Parathyroid adenoma (tissue), 2 donors: ENCODE results near the gene SLC37A4.

Experiments used
- H2AFZ ChIP-seq: fragments of 300-600 bp; sonication (generic); one replicate; pipeline ENCODE4 v1.7.0; 2017; ENCODE audit warnings: antibody characterized with exemption, mild to moderate bottlenecking
- H3K27ac ChIP-seq: fragments of 300-600 bp; sonication (generic); one replicate; pipeline ENCODE4 v1.7.0; 2017
- H3K27me3 ChIP-seq: fragments of 300-600 bp; sonication (generic); one replicate; pipeline ENCODE4 v1.7.0; 2017; ENCODE audit warnings: low read length; ENCODE audit not compliant: control insufficient read depth, insufficient read depth
- H3K36me3 ChIP-seq: fragments of 300-600 bp; sonication (generic); one replicate; pipeline ENCODE4 v1.7.0; 2017; ENCODE audit warnings: low read length; ENCODE audit not compliant: control insufficient read depth, insufficient read depth
- H3K4me1 ChIP-seq: fragments of 300-600 bp; sonication (generic); one replicate; pipeline ENCODE4 v1.7.0; 2017; ENCODE audit warnings: control low read depth
- H3K4me2 ChIP-seq: fragments of 300-600 bp; sonication (generic); one replicate; pipeline ENCODE4 v1.7.0; 2017; ENCODE audit warnings: low read length
- H3K4me3 ChIP-seq: fragments of 300-600 bp; sonication (generic); one replicate; pipeline ENCODE4 v1.7.0; 2017; ENCODE audit warnings: low read depth, low read length
- H3K79me2 ChIP-seq: fragments of 300-600 bp; sonication (generic); one replicate; pipeline ENCODE4 v1.7.0; 2017; ENCODE audit warnings: control low read depth
- H3K9ac ChIP-seq: fragments of 300-600 bp; sonication (generic); one replicate; pipeline ENCODE4 v1.7.0; 2017; ENCODE audit warnings: mild to moderate bottlenecking
- H3K9me3 ChIP-seq: fragments of 300-600 bp; sonication (generic); one replicate; pipeline ENCODE4 v1.7.0; 2017; ENCODE audit warnings: low read length; ENCODE audit not compliant: control insufficient read depth
- CTCF ChIP-seq: fragments of 300-600 bp; sonication (generic); IDR thresholded peaks from one replicate; pipeline ENCODE4 v1.7.0; 2017; ENCODE audit warnings: antibody characterized with exemption, mild to moderate bottlenecking
- donor health status: primary hyperparathyroidism.

SLC37A4 gene

GRCh38 chr11:119030329-119031047 is at the start of gene SLC37A4:
Gene SLC37A4, minus strand, starts transcription at chr11:119030877.
- no peaks in the 10 kb centered on the region for H3K79me2 ChIP-seq
- H3K4me2 ChIP-seq = peak within 1 kb of the TSS; percentile 91
- no peak for TF ChIP-seq CTCF
- H3K9me3 ChIP-seq = no peaks in the 10 kb centered on the region
- peaks cover 2% of the 10 kb centered on the region for H3K4me1 ChIP-seq
- peak within 1 kb of the TSS; percentile 92 for H2AFZ ChIP-seq
- H3K9ac ChIP-seq = peak within 1 kb of the TSS; percentile 28
- no peaks in the 10 kb centered on the region for H3K36me3 ChIP-seq
- peak within 1 kb of the TSS; percentile 65 for H3K27ac ChIP-seq
- H3K4me3 ChIP-seq = peak within 1 kb of the TSS; percentile 80
- H3K27me3 ChIP-seq = no peaks in the 10 kb centered on the region

GRCh38 chr11:119078675-119079420 is 48.2 kb upstream of the SLC37A4 start:
- H3K9ac ChIP-seq = no peak overlapping the region
- no peaks in the 10 kb centered on the region for H3K4me1 ChIP-seq
- H3K36me3 ChIP-seq = no peaks in the 10 kb centered on the region
- no peaks in the 10 kb centered on the region for H3K9me3 ChIP-seq
- no peak for TF ChIP-seq CTCF
- no peak overlapping the region for H3K27ac ChIP-seq
- H2AFZ ChIP-seq = no peak overlapping the region
- no peaks in the 10 kb centered on the region for H3K27me3 ChIP-seq
- H3K4me2 ChIP-seq = no peak overlapping the region
- H3K79me2 ChIP-seq = no peaks in the 10 kb centered on the region
- no peak overlapping the region for H3K4me3 ChIP-seq

GRCh38 chr11:119077839-119078238 is 47.2 kb upstream of the SLC37A4 start:
- Histone ChIP-seq H3K4me3 (no peak overlapping the region), H2AFZ (no peak overlapping the region), H3K36me3 (no peaks in the 10 kb centered on the region), H3K79me2 (no peaks in the 10 kb centered on the region), H3K27me3 (no peaks in the 10 kb centered on the region), H3K27ac (no peak overlapping the region), H3K4me1 (no peaks in the 10 kb centered on the region), H3K4me2 (no peak overlapping the region), H3K9ac (no peak overlapping the region), H3K9me3 (no peaks in the 10 kb centered on the region)
- TF ChIP-seq CTCF = no peak

- H3K27ac ChIP-seq = peak within 1 kb of the TSS; percentile 87
- H3K4me2 ChIP-seq = peak within 1 kb of the TSS; percentile 74
- peak within 1 kb of the TSS; percentile 92 for H3K4me3 ChIP-seq
- H3K9ac ChIP-seq = peak within 1 kb of the TSS; percentile 80
- no peaks in the 10 kb centered on the region for H3K9me3 ChIP-seq
- TF ChIP-seq CTCF = no peak
- H3K36me3 ChIP-seq = no peaks in the 10 kb centered on the region
- H3K4me1 ChIP-seq = no peaks in the 10 kb centered on the region
- H2AFZ ChIP-seq = peak within 1 kb of the TSS; percentile 96
- H3K27me3 ChIP-seq = no peaks in the 10 kb centered on the region
- peaks cover 4% of the 10 kb centered on the region for H3K79me2 ChIP-seq
These were observed 36.9 kb upstream of the SLC37A4 start, which contains the start of gene VPS11 for GRCh38 chr11:119067371-119068222. Gene VPS11, plus strand, starts transcription at chr11:119067818. Its CDS starts 6 bp downstream, at chr11:119067824.
